ENCODE measurements around the gene CCNI2. TPM values are rescaled to one million over a fixed set of nuclear protein-coding genes. Genes with fewer than 3 reads are reported as not detected.

Gene CCNI2
- total and polyA plus RNA-seq, 9 of the 15 experiments (the other 6 are each of a cell fraction or from before 2014, with no cell fraction given) = 0.05 to 1.7 (median 0.81) TPM; not detected in 5

- H4K20me1 ChIP-seq (replicated peaks; ENCODE audit: control insufficient read depth, insufficient read depth, low read length) = no peaks in the 10 kb centered on the region
- POLR2A ChIA-PET = interaction anchor here (0.7 to 1.8 kb wide), 5 partner anchors 11 to 290 kb away, joined by 3 to 5 read pairs (median 4); no protein-coding TSS in a partner anchor
- H3K9me1 ChIP-seq (ENCODE audit: control insufficient read depth, insufficient read depth, low read length) = no peaks in the 10 kb centered on the region
- H3K27ac ChIP-seq (ENCODE audit: extremely low read depth, low read depth, low read length) = no peak overlapping the region
- 78% methylated on average over 4 of the region's 4 CpGs for WGBS (ENCODE audit: insufficient coverage, low coverage, missing lambda C conversion rate)
- no peak overlapping the region for H3K9ac ChIP-seq (ENCODE audit: insufficient read depth in 1 of 2, low read depth in 2 of 2, low read length in 2 of 2)
- H3K79me2 ChIP-seq (ENCODE audit: control insufficient read depth, insufficient read depth, low read length) = no peaks in the 10 kb centered on the region
- H3K27me3 ChIP-seq (ENCODE audit: control insufficient read depth in 2 of 2, insufficient read depth in 2 of 2, low read length in 2 of 2) = no peaks in the 10 kb centered on the region
- BruUV-seq (replicated peaks) = no TSS peak
- DNase-seq (ENCODE audit: extremely low read depth in 1 of 4, low spot score in 3 of 4) (no peak), FAIRE-seq (no peak), ATAC-seq (no peak)
- H3K9me3 ChIP-seq (replicated peaks; ENCODE audit: control insufficient read depth, insufficient read depth, low read depth, low read length) = no peaks in the 10 kb centered on the region
- CTCF ChIA-PET (ENCODE audit: low intra/inter-chr PET ratio) = no interaction called here
- H3K4me1 ChIP-seq (replicated peaks in 1 of 2; ENCODE audit: control insufficient read depth in 2 of 2, insufficient read depth in 2 of 2, low read length in 2 of 2) = peaks cover 28 to 55% of the 10 kb centered on the region in 2 experiments
- no peak overlapping the region for H3K4me2 ChIP-seq (ENCODE audit: insufficient read depth, low read length)
- H3K4me3 ChIP-seq = no peak overlapping the region
- intact Hi-C loops (cut with micrococcal nuclease) (no loop called here), in situ Hi-C loops (cut with MboI) (loop anchor here (10.0 kb wide), 1 partner anchor 1829 kb away; no protein-coding TSS in a partner anchor)
- no peaks in the 10 kb centered on the region for H3K36me3 ChIP-seq (ENCODE audit: control insufficient read depth, insufficient read depth, low read length)
- peak overlapping the region; percentile 56 for H2AFZ ChIP-seq (ENCODE audit: low read depth, low read length)
- TF ChIP-seq ZNF717 (CRISPR knock-in tag; IDR thresholded peaks at IDR 0.05) = no peak
- no peak for TF ChIP-seq ZNF124 (CRISPR knock-in tag; IDR thresholded peaks at IDR 0.05)
- TF ChIP-seq MTA2 (IDR thresholded peaks at IDR 0.05; ENCODE audit: low read depth) = no peak
- no peak for TF ChIP-seq FOXP4 (CRISPR knock-in tag; IDR thresholded peaks at IDR 0.05; ENCODE audit: borderline replicate concordance)
- TF ChIP-seq TBP (optimal IDR thresholded peaks at IDR 0.05; ENCODE audit: low read depth, low read length) = no peak
- TF ChIP-seq TCFL5 (CRISPR knock-in tag; conservative IDR thresholded peaks at IDR 0.05) = no peak
- TF ChIP-seq NFIC (IDR thresholded peaks at IDR 0.05) = no peak
- TF ChIP-seq ZNF277 (CRISPR knock-in tag; IDR thresholded peaks at IDR 0.05; ENCODE audit: borderline replicate concordance) = no peak
- no peak for TF ChIP-seq PBX2 (CRISPR knock-in tag; IDR thresholded peaks at IDR 0.05; ENCODE audit: low read depth)
- TF ChIP-seq PBX2 (tag; conservative IDR thresholded peaks at IDR 0.05; ENCODE audit: low read depth) = no peak
- TF ChIP-seq NRF1 (conservative IDR thresholded peaks at IDR 0.05 in 1 of 2, IDR thresholded peaks at IDR 0.05 in 1 of 2) = no peak
- no peak for TF ChIP-seq FOXM1 (IDR thresholded peaks at IDR 0.05; ENCODE audit: low read depth)
- TF ChIP-seq FOXM1 (CRISPR knock-in tag; IDR thresholded peaks at IDR 0.05; ENCODE audit: low read depth) = no peak
- TF ChIP-seq PTBP1 (IDR thresholded peaks at IDR 0.05; ENCODE audit: low read depth, low read length) = no peak
- TF ChIP-seq SRSF7 (optimal IDR thresholded peaks at IDR 0.05; ENCODE audit: low read depth, low read length) = no peak
- no peak for TF ChIP-seq HNRNPUL1 (IDR thresholded peaks at IDR 0.05; ENCODE audit: low read length)
These were observed 38.6 kb downstream of the CCNI2 start for GRCh38 chr5:132785864-132786263.

Measured in K562 (cell line).